Stimulated activated CD8-positive, alpha-beta memory T cell treated with anti-CD3 and anti-CD28 coated beads, Interleukin-2, amount 100 ng/mL, for 48 hours (primary cell): ENCODE data around the gene SCUBE1.

Source experiments
- DNase-seq, 2 donors: peaks; one replicate each; pipeline ENCODE4 v3.0.0-alpha.2; 2020; ENCODE audit warnings: low read depth in 2 of 2

SCUBE1 gene

DNA sequence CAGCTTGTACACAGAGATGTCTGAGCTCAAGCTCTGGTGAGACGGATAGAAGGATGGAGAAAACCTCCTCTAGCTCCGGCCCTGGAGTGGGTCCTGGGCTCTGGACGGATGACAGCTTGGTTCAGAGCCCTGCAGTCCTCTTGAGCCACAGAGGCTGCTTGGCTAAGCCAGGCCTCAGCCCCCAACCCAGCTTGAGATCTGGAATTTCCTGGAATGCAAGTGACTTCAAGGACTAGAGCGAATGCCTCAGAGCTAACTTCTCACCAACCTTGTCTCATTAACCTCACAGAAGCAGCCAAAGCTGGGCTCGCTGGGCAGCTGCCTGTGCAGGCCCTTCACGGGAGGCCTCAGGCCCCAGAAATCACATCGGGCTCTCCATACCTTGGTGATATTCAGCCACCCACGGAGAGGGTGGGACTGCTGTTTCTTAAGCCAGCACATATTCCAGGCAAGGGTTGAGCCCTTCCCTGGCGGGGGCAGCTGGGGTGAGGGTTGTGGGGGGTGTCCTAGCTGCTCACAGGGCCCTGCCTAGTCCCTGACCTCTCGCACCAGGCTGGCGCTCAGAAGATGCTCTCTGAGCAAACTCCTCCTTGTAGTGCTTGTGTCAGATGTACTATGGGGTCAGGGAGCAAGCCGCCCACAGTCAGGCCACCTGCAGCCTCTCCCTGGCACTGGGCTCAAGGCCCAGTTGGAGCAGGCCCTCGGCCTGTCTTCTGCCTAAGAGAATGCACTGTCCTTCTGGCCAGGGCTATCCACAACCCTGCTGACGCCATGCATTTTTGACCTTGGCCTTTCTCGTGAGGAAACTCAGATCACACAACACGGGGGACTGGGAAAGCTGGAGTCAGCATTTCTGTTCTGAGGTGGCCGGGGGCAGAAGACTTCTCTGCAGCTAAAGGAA lies 82.6 kb downstream of the SCUBE1 start:
- no peak for DNase-seq

DNA sequence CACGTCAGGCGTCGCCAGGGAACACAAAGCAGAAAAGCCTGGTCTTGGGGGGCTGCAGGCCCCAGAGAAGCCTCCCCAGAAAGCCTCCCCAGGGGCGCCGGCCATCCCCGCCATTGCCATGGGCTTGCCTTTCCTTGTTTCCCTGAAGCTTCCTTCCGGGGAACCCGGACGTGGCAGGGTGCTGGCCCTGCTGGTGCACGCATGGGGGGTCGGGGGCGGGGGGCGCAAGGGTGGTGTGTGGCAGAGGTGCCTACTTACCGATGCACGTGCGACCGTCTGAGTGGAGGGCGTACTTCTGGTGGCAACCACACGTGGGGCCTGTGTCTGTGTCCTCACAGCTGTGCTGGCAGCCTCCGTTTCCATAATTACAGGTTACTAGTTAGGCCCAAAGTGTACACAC lies 85.2 kb downstream of the SCUBE1 start:
- DNase-seq: no peak

GRCh38 chr22:43257549-43257948 lies 85.6 kb downstream of the SCUBE1 start:
- no peak for DNase-seq

- no peak for DNase-seq
Observed at GRCh38 chr22:43256976-43257545, 86.1 kb downstream of the SCUBE1 start.

DNA sequence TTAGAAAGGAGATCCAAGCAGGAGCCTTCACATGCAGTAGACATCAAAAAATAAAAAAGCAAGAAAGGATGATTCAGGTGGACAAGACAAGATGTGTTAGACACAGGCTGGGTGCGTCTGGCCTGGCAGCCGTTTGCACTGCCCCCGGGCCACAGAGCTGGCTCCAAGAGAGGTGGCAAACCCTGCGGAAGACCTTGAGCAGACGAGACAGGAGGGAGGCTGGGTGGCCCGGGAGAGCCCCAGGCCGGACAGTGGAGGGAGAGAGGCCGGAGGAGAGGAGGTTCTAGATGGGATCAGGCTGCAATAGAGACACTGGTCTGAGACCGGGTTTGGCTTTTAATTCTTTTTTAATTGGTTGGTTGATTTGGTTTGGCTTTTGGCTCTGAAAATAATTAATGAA lies 86.6 kb downstream of the SCUBE1 start:
- DNase-seq: no peak

GRCh38 chr22:43255299-43255698 lies 87.9 kb downstream of the SCUBE1 start:
- no peak for DNase-seq

DNA sequence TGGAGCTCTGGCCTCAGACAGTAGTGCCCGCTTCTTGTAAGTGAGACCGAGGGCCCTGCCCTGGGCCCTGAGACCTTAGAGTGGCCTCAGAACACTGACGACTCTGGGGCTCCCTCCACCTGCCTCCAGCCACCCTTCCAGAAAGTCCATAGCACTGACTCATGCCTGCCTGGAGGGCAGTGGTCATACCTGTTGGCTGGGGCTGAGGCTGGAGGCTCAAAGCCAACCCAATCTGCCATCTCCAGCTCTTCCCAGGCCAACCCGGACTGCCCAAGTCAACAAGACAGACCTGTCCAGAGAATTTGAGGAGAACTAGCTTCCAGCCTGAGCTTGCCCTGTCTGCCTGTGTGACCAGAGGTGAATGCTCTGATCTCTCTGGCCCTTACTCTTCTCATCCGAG lies 89.3 kb downstream of the SCUBE1 start:
- DNase-seq: no peak

GRCh38 chr22:43252319-43252718 lies 90.9 kb downstream of the SCUBE1 start:
- DNase-seq: no peak

GRCh38 chr22:43249789-43250471 lies 93.2 kb downstream of the SCUBE1 start:
- no peak for DNase-seq

GRCh38 chr22:43247546-43248260 lies 95.5 kb downstream of the SCUBE1 start:
- no peak for DNase-seq

DNA sequence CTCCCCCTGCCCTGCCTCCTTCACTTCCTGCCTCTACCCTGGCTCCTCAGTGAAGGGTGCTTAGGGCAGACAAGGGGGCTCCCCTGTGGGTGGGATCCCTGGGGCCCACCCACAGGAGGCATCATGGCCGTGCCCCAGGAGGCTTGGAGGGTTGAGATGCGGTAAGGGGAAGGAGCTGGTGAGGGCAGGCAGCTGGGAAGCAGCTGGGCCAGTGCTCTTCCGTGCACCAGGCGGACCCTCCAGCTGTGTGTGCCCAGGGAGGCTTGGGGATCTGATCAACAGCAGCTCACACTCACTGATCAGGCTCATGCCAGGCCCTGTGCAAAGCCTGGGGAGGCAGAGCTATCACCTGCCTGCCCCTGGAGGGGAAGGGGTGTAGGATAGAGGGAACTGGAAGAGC lies 97.0 kb downstream of the SCUBE1 start:
- DNase-seq: no peak

DNA sequence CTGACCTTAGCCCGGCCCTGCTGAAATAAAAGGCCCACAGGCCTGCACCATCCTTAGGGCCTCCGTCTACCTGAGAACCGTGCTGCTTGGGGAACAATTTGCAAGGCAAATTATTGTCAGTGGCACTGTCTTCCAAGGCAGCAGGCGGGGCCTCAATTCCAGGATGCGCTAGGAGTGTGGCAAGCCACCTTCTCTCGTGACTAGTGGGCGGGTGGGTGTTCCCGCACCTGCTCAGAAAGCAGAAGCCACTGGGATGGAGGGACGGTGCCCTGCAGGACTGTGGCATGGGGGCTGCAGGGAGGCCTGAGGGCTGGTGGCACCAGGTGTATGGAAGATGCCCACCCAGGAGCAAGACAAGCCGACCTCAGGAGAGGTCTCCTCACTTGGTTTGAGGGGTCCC lies 97.5 kb downstream of the SCUBE1 start:
- DNase-seq: no peak

- no peak for DNase-seq
Observed at GRCh38 chr22:43244803-43245527, 98.2 kb downstream of the SCUBE1 start.

GRCh38 chr22:43244402-43244801 lies 98.8 kb downstream of the SCUBE1 start:
- DNase-seq: no peak

DNA sequence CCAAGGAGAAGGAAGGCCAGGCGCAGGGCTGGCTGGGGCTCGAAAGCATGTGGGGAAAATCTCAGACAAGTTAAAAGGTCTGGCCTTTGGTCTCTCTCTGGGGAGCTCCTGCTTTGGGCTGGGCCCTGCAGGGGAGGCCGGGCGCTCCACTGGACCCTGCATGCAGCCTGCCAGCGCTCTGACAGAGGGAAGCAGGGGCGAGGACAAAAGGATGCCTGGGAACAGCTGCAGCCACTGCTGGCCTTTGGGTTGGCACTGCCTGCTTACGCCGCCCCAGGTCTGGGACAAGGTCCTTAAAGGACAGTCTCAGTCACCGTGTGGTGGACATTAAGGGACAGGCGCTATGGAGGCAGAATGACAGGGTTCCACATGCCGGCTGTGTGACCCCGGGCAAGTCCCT lies 99.8 kb downstream of the SCUBE1 start:
- DNase-seq: no peak

DNA sequence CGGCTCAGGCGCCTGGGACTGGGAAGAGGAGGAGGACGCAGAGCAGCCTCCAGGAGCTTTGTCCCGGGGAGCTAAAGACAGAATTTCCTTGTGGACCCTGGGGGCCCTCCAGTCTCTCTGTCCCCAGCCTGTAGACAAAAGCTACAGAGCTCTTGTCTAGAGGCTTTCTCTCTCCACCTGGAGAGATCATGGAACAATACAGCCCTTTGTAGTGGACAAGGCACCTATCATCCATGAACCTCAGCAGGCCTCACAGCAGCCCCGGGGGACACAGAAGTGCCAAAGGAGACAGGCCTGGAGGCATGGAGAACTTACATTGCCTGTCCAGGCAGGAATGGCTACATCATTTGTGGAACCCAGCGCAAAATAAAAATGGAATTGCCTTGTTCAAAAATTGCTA lies 100.5 kb downstream of the SCUBE1 start:
- no peak for DNase-seq

- no peak for DNase-seq
Observed at GRCh38 chr22:43241699-43242386, 101.3 kb downstream of the SCUBE1 start.

DNA sequence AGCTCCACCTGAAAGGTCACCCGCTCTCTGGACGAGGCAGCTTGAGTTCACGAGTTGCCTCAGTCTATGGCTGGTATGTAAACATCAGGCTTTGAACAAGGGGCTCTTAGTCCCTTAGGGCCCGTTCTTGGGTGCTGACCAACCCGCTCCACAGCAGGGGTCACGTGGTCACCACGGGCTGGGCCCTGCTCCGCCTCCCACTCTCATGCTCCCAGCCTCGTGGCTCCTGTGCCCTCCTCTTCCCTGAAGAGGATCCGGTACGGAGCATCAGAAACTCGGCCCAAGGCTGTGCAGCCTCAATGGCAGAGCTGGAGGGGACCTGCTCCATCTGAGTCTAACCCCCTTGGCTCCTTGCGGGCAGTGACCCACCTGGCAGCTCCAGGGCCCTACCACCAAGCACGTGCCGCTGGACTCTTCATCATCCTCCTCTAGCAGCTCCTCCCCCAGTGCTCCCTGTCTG lies 102.0 kb downstream of the SCUBE1 start:
- DNase-seq: no peak

GRCh38 chr22:43240614-43241013 lies 102.6 kb downstream of the SCUBE1 start:
- DNase-seq: no peak

DNA sequence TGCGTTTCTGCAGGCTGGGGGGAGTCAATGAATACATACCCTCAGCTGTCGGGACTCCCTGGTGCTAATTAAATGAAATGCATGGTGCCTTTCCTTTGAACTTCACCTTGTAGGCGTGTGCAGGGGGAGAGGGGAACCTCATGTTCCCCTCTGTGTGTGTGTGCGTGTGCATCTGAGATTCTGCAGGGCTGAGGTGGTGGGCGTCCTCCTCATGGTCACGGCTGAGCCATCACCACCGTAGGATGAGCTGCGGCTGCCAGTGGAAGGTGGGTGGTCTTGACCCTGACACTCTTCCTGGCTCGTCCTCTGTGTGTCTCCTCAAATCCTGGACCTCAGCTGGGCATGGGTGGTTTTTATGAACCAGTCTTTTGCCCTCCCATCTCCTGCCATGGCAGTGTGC lies 103.2 kb downstream of the SCUBE1 start:
- no peak for DNase-seq
